Activated naive CD8-positive, alpha-beta T cell treated with anti-CD3 and anti-CD28 coated beads for 36 hours (primary cell): ENCODE data around the gene NPHS2. TPM values are rescaled to one million over a fixed set of nuclear protein-coding genes. Genes with fewer than 3 reads are reported as not detected.
"Not testable (repeated sequence)": the region's sequence is repeated elsewhere in the genome, so short reads cannot be mapped to it uniquely, and the experiment has no call there.

Experiments used
- DNase-seq: peaks from one replicate; pipeline ENCODE4 v3.0.0; 2021
- H3K27ac Mint-ChIP-seq: one replicate; pipeline ENCODE4 v1.8.0; 2022; ENCODE audit warnings: mild to moderate bottlenecking, moderate library complexity, mixed read lengths
- H3K27me3 Mint-ChIP-seq: one replicate; pipeline ENCODE4 v1.8.0; 2022; ENCODE audit warnings: mild to moderate bottlenecking, mixed read lengths
- H3K36me3 Mint-ChIP-seq: one replicate; pipeline ENCODE4 v1.8.0; 2021; ENCODE audit warnings: mild to moderate bottlenecking, mixed read lengths
- H3K4me1 Mint-ChIP-seq: one replicate; pipeline ENCODE4 v1.8.0; 2021; ENCODE audit warnings: mixed read lengths
- H3K4me3 Mint-ChIP-seq: one replicate; pipeline ENCODE4 v1.8.0; 2022; ENCODE audit warnings: mild to moderate bottlenecking, moderate library complexity, mixed read lengths
- H3K9me3 Mint-ChIP-seq: one replicate; pipeline ENCODE4 v1.8.0; 2022; ENCODE audit warnings: mixed read lengths
- total RNA-seq, 2 experiments: library from RNA; stranded (reverse); gene quantifications; one replicate each; pipeline ENCODE4 v1.2.3, GENCODE V29; 2021

The NPHS2 gene
- total RNA-seq, 2 experiments from 2014 or later: not detected

DNA sequence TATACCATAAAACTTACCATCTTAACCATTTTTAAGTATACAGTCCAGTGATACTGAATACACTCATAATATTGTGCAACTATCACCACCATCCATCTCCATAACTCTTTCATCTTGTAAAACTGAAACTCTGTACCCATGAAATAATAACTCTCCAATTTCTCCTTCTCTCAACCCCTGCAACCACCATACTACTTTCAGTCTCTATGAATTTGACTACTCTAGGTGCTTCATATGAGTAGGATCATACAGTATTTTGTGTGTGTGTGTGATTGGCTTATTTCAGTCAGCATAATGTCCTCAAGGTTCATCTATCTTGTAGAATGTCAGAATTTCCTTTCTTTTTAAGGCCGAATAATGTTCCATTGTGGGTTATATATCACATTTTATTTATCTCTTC, 17.7 kb downstream of the NPHS2 start:
- no peak for DNase-seq
- Mint-ChIP-seq H3K36me3 (no peaks in the 10 kb centered on the region), H3K4me3 (no peak overlapping the region), H3K27ac (no peak overlapping the region), H3K27me3 (no peaks in the 10 kb centered on the region), H3K4me1 (no peaks in the 10 kb centered on the region), H3K9me3 (no peaks in the 10 kb centered on the region)

DNA sequence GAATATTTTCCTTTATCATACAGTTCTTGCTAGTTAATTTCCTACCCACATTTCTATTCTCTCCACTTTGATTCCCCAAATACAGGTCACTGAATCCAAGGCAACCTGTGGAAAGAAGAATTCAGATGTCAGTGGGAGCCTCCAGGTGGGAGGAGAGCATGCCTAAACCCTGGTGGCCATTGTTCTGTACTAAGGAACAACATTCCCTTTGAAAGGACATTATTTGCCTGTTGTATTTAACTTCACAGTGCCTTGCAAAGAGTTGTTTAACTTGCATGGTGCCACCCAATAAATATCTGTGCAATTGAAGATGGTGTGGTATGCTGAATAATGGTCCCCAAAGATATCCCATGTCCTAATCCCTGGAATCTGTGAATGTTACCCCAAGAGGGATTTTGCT, 21.3 kb downstream of the NPHS2 start:
- Mint-ChIP-seq H3K27ac (no peak overlapping the region), H3K4me1 (no peaks in the 10 kb centered on the region), H3K27me3 (peaks cover 5% of the 10 kb centered on the region), H3K9me3 (no peaks in the 10 kb centered on the region), H3K36me3 (no peaks in the 10 kb centered on the region), H3K4me3 (no peak overlapping the region)
- DNase-seq: no peak

DNA sequence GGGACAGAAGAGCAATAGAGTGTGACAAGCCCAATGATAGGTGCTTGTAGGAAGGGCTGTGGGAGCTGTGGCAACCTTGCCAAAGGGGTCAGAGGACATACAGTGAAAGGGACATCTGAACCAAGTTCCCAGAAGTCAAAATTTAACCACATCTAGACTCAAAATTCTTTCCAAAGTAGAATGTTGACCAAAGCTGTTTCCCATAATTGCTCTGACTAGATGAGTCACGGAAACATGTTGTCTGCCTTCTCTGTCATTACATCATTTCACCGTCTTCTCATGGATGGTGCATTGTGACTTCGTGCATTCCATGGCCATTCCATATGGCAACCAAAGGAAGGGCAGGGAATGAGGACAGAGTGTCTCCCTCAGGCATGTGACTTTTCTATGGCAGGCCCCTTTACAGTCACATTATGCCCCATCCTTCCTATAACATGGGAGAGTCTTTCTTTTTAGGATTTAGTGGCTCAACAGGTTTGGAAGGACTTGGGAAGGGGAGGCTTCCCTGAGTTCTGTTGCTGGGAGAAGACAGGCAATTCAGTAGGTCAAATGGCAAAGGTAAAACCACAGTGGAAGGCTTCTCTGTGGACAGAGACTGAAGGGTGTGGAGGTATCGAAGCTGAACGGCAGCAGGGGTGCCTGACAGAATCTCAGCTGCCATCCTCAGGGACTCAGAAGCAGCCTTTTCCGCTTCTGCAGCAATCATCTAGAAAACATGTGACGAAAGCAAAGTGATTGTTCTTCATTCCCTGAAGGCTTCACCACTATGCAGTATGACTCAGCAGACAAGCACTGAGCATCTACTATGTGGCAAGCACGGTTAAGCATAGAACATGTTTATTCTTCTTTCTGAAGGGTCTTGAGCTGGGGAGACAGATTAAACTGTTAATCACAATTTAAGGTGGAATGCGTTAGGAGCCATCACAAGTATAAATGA, 24.7 kb downstream of the NPHS2 start:
- Mint-ChIP-seq H3K36me3 (no peaks in the 10 kb centered on the region), H3K4me1 (no peaks in the 10 kb centered on the region), H3K27me3 (peaks cover 7% of the 10 kb centered on the region), H3K4me3 (no peak overlapping the region), H3K9me3 (no peaks in the 10 kb centered on the region), H3K27ac (no peak overlapping the region)
- DNase-seq: no peak

DNA sequence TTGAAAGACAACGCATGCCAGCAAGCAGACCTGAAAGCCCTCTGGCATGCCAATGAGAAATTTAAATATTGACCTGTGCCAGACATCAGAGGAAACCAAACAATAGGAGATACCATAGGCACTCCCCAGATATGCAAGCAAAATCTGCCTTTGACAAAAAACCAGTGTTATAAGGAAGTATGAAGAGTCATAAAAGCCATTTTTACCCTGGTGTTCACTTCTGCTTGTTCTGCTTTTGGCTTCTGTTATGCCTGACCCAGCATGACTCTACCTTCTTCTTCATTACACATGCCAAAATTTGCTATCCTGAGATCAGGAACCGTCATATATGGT, 26.4 kb downstream of the NPHS2 start:
- no peak overlapping the region for H3K27ac Mint-ChIP-seq
- H3K4me1 Mint-ChIP-seq: no peaks in the 10 kb centered on the region
- no peak for DNase-seq
- H3K27me3 Mint-ChIP-seq: peaks cover 7% of the 10 kb centered on the region
- no peaks in the 10 kb centered on the region for H3K9me3 Mint-ChIP-seq
- no peaks in the 10 kb centered on the region for H3K36me3 Mint-ChIP-seq
- H3K4me3 Mint-ChIP-seq: no peak overlapping the region

DNA sequence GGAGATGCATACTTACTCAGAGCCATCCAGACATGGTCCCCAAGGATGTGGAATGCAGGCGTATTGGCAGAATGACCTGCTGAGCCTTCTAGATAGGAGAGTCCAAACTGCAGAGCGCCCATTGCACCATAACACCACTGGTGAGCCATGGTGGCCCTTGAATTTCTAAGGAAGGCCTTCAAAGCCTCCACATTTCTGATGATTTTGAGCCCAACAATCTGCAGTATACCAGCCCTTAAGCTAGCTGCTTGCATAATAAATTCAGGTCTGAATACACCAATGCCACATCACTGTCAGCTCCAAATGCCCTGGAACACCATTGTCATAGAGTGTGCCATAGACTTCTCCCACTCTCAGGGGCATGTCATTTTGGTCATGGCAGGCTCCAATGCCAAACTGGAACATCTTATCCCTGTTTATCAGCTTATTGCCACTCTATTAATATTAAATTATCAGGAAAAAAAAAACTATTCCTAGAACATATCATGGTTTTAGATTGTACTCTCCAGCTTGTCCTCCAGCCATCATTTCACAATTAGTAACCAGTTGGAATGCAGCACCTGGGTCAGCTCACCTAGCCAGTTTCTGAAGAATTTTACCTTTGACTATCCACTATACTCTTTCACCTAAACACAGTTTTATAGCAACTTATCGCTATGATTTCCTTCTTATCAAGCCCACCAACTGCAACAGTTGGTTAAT, 26.9 kb downstream of the NPHS2 start:
- no peaks in the 10 kb centered on the region for H3K4me1 Mint-ChIP-seq
- H3K4me3 Mint-ChIP-seq: no peak overlapping the region
- DNase-seq: no peak
- peaks cover 7% of the 10 kb centered on the region for H3K27me3 Mint-ChIP-seq
- no peaks in the 10 kb centered on the region for H3K9me3 Mint-ChIP-seq
- H3K36me3 Mint-ChIP-seq: no peaks in the 10 kb centered on the region
- no peak overlapping the region for H3K27ac Mint-ChIP-seq

DNA sequence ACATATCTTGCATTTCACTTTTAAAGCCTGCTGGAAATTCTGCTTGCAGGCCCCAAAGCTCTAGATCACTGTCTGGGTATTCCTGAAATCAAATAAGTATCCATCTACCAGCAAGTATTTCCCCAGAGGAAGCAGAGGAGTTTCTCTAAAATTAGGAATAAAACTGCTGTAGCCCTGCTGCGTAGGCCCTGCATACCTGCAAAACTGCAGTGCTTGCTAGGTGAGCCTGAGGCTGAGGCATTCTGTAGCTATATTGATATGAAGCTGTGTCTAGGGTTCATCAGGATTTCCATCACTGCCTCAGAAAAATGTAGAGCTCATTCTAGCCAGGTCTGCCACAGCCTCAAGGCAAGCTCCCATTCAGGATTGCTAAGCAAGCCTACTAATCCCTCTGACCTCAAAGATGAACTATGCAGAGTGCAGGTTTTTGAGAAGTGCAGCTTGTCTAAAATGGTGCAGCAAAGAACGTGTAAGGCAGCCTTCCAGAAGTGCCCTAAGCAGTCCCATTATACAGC, 28.7 kb downstream of the NPHS2 start:
- Mint-ChIP-seq H3K36me3 (no peaks in the 10 kb centered on the region), H3K4me3 (no peak overlapping the region), H3K27me3 (peaks cover 11% of the 10 kb centered on the region), H3K4me1 (no peaks in the 10 kb centered on the region), H3K27ac (no peak overlapping the region), H3K9me3 (no peaks in the 10 kb centered on the region)
- no peak for DNase-seq

DNA sequence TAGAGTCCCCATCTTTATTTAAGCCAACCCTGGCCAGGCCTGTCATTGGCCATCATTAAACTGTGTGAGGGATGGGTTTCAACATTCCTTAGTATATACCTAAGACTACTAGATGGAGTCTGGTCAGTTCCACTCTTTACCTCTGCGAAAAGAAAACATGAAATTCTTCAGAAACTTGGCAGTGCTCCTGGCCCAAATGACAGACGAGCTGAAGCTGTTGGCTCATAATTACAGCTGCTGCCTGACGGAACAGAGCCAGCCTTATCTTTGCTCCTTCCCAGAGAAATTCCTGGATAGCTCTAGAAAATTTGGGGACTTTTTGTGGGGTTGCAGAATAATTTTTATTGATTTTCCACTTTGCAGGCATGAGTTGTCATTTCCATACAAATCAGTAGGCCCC, 30.4 kb downstream of the NPHS2 start:
- H3K4me3 Mint-ChIP-seq: no peak overlapping the region
- DNase-seq: no peak
- no peak overlapping the region for H3K27ac Mint-ChIP-seq
- no peaks in the 10 kb centered on the region for H3K36me3 Mint-ChIP-seq
- no peaks in the 10 kb centered on the region for H3K9me3 Mint-ChIP-seq
- peaks cover 11% of the 10 kb centered on the region for H3K27me3 Mint-ChIP-seq
- H3K4me1 Mint-ChIP-seq: no peaks in the 10 kb centered on the region

DNA sequence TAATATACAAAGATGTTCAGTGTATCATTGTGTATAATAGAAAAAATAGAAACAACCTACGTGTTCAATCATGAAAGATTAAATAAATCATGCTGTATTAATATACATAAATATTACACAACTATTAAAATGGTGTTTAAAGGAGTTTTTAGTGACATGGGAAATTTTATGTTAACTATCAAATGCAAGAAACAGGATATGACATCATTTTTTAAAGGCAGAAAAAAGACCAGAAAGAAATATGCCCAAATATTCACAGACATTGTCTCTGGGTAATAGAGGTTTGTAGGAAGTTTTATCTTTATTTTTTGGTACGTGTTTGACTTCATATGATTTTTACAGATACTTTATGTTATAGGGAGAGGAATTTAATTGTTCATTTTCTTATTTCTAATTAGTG, 34.0 kb downstream of the NPHS2 start:
- Mint-ChIP-seq H3K4me3 (no peak overlapping the region), H3K4me1 (no peaks in the 10 kb centered on the region), H3K27me3 (peaks cover 4% of the 10 kb centered on the region), H3K9me3 (peaks cover 11% of the 10 kb centered on the region), H3K27ac (no peak overlapping the region), H3K36me3 (no peaks in the 10 kb centered on the region)
- DNase-seq: no peak

DNA sequence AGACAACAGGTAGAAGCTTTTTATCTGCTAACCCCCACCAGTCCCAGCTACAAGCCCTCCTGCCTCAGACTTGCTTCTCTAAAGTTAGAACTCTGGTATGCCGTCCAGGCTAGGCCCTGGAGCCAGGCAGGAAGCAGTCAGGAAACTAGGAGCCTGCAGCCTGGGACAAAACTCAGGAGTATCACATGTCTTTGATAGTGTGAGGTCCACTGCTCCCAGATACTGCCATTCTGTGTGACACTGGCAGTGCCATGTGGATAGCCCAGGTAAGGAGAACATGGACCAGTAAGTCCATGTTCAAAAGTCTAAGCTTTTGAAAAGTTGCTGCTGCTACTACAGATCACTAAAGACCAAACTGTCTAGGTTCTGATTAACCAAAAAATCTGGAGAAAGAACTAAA, 45.4 kb downstream of the NPHS2 start:
- DNase-seq: no peak
- Mint-ChIP-seq H3K4me1 (peaks cover 5% of the 10 kb centered on the region), H3K36me3 (no peaks in the 10 kb centered on the region), H3K4me3 (no peak overlapping the region), H3K27me3 (peaks cover 10% of the 10 kb centered on the region), H3K9me3 (no peaks in the 10 kb centered on the region), H3K27ac (no peak overlapping the region)

DNA sequence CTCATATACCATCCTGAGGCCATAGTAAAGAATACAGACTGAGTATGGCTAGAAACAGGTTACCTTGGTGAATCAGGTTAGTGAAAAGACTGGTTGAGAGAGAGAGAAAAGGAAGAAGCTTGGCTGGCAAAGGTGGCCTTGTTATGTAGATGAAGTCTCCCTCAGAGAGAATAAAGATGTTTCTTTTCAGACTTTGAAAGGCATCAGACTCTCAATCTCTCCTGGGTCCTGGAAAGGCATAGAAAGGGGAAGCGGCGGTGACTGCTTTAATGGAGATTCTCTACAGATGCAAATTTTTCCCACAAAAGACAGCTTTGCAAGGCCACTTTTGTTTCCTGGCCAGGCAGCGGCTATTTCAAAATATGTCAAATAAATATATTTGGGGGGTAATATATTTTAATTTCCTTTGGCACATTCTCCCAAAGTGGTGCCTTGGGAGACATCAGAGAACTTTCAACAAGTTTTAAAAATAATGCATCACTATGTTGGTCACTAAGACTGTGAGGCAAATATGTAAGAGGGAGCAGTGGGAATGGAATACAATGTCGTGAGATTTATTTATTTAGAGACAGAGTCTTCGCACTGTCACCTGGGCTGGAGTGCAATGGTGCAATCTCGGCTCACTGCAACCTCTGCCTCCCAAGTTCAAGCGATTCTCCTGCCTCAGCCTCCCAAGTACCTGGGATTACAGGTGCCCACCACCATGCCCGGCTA, 46.1 kb downstream of the NPHS2 start:
- no peak for DNase-seq
- no peaks in the 10 kb centered on the region for H3K36me3 Mint-ChIP-seq
- no peaks in the 10 kb centered on the region for H3K9me3 Mint-ChIP-seq
- H3K27ac Mint-ChIP-seq: no peak overlapping the region
- H3K4me3 Mint-ChIP-seq: no peak overlapping the region
- H3K27me3 Mint-ChIP-seq: peaks cover 17% of the 10 kb centered on the region
- H3K4me1 Mint-ChIP-seq: peaks cover 5% of the 10 kb centered on the region

DNA sequence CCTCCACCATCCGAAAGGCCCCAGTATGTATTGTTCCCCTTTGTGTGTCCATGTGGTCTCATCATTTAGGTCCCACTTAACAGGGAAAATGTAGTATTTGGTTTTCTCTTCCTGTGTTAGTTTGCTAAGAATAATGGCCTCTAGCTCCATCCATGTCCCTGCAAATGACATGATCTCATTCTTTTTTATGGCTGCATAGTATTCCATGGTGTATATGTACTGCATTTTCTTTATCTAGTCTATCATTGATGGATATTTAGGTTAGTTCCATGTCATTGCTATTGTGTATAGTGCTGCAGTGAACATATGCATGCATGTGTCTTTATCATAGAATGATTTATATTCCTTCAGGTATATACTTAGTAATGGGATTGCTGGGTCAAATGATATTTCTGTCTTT, 57.2 kb downstream of the NPHS2 start:
- H3K27me3 Mint-ChIP-seq: peaks cover 28% of the 10 kb centered on the region
- H3K36me3 Mint-ChIP-seq, H3K4me3 Mint-ChIP-seq, DNase-seq, H3K27ac Mint-ChIP-seq, H3K9me3 Mint-ChIP-seq, H3K4me1 Mint-ChIP-seq: not testable (repeated sequence)

DNA sequence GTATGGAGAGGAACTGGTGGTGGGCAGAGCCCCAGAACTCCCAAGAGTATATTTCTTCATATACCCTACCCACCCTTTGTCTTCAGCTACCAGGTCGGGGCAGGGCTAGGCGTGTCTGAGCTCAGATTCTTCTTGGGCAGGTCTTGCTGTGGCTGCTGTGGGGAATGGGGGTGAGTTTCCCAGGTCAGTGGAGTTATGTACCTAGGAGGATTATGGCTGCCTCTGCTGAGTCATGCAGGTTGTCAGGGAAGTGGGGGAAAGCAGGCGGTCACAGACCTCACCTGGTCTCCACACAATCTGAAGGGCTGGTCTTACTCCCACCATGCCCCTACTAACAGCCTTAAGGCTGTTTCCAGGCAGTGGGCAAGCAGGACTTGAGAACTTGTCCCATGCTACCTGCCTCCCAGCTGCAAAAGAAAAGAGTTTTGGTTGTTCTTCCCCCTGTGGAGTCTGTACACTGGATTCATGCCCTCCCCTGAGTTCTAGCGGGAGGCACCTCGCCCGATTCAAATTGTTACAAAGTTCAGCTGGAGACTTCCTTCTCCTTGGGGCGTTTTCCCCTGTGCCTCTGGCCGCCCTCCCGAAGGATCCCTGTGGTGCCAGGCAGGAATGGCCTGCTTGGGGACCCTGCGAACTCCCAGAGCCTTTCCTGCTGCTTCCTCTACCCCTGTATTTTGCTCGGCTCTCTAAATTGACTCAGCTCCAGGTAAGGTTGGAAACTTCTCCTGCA, 58.6 kb downstream of the NPHS2 start:
- no peak for DNase-seq
- H3K4me3 Mint-ChIP-seq: no peak overlapping the region
- H3K36me3 Mint-ChIP-seq: no peaks in the 10 kb centered on the region
- no peaks in the 10 kb centered on the region for H3K4me1 Mint-ChIP-seq
- peaks cover 24% of the 10 kb centered on the region for H3K27me3 Mint-ChIP-seq
- H3K9me3 Mint-ChIP-seq: peaks cover 4% of the 10 kb centered on the region
- no peak overlapping the region for H3K27ac Mint-ChIP-seq

DNA sequence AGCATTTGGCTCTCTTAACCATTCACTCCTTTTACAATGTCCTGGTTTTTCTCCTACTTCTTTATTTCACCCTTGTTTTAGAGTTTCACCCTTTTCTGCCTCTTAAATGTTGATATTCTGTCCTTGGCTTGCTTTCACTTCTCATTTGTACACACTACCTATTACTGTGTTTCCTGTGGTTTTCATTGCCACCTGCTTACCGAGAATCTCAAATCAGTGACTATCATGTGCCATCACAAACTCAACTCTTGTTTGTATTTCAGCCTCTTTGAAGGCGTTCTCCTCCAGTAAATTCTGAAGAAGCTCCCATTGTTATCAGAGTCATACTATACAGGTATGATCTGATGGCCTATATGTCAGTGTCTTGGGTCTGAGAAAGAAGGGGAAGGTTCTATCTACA, 65.7 kb downstream of the NPHS2 start:
- no peak overlapping the region for H3K4me3 Mint-ChIP-seq
- H3K9me3 Mint-ChIP-seq: peaks cover 6% of the 10 kb centered on the region
- H3K4me1 Mint-ChIP-seq: peaks cover 3% of the 10 kb centered on the region
- H3K27ac Mint-ChIP-seq: no peak overlapping the region
- DNase-seq: no peak
- H3K27me3 Mint-ChIP-seq: peaks cover 9% of the 10 kb centered on the region
- H3K36me3 Mint-ChIP-seq: no peaks in the 10 kb centered on the region

DNA sequence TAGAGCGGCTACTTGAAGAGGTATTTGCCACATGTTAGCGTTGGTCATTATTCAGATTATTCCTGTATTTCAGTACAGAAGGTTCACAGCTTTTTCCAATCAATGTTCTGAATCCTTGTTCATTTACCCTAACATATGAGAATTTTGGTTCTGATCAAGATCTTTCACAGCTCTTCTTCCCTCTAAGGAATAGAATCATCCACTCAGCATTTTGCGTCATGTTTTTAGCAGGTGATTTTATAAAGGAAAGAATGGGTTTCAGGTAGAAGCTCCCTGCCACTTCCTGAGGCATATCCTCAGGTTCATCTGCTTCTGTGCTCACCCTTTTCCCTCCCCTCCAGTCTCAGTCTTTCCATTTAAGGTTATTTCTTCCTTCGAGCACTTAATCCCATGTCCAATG, 66.4 kb downstream of the NPHS2 start:
- Mint-ChIP-seq H3K27ac (no peak overlapping the region), H3K4me1 (peaks cover 3% of the 10 kb centered on the region), H3K36me3 (no peaks in the 10 kb centered on the region)

DNA sequence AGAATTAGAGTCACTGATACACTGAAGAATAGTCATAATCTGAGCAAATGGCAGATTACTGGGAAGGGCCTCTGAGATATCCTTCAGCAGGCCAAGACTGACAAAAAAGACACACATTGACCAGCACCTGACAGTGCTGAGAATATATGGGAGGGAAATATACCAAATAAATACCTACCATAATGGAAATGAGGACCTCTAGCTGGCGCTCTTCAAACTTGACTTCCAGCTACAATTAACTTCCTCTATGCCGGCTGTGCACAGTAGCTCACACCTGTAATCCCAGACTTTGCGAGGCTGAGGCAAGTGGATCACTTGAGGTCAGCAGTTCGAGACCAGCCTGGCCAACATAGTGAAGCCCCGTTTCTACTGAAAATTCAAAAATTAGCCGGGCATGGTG, 69.5 kb downstream of the NPHS2 start:
- Mint-ChIP-seq H3K36me3 (no peaks in the 10 kb centered on the region), H3K27me3 (peaks cover 3% of the 10 kb centered on the region)
- DNase-seq: no peak

More for the DNA sequence above, 66.4 kb downstream of the NPHS2 start:
- DNase-seq: no peak
- Mint-ChIP-seq H3K9me3 (peaks cover 6% of the 10 kb centered on the region), H3K27me3 (peaks cover 9% of the 10 kb centered on the region), H3K4me3 (no peak overlapping the region)

More for the DNA sequence above, 69.5 kb downstream of the NPHS2 start:
- Mint-ChIP-seq H3K9me3 (no peaks in the 10 kb centered on the region), H3K27ac (no peak overlapping the region), H3K4me1 (peaks cover 3% of the 10 kb centered on the region), H3K4me3 (no peak overlapping the region)
